PC-3 (cell line): ENCODE results near the gene NSUN4. TPM values are rescaled to one million over a fixed set of nuclear protein-coding genes. Genes with fewer than 3 reads are reported as not detected.
"Not testable (repeated sequence)": the region's sequence is repeated elsewhere in the genome, so short reads cannot be mapped to it uniquely, and the experiment has no call there.

Experiments
- ATAC-seq: fragments of 200-7000 bp; cut with Tn5 transposase; 2 replicates; pipeline ENCODE4 v1.9.1; 2020; ENCODE audit warnings: mild to moderate bottlenecking, moderate library complexity
- BruUV-seq: library from RNA; stranded (reverse); fragments of 400-500 nt; replicated peaks from 2 replicates; lab custom pipeline; 2021; lab: Mats Ljungman, UMichigan
- CTCF ChIA-PET: fragments of 300-600 bp; sonication (Branson Sonifier 250); formaldehyde crosslinking; loops from one replicate; lab custom pipeline; 2022; ENCODE audit warnings: antibody characterized with exemption; lab: Charles Lee
- POLR2A ChIA-PET: fragments of 300-600 bp; sonication (Branson Sonifier 250); formaldehyde crosslinking; loops from one replicate; lab custom pipeline; 2022; ENCODE audit warnings: antibody characterized with exemption; ENCODE audit not compliant: unreplicated experiment; lab: Charles Lee
- DNase-seq: peaks from one replicate; pipeline ENCODE4 v3.0.0-alpha.2; 2015
- H2AFZ ChIP-seq: fragments of 300-600 bp; sonication (generic); 2 replicates; pipeline ENCODE4 v1.6.0; 2016; ENCODE audit warnings: antibody characterized with exemption, low read length
- H3F3A ChIP-seq: fragments of 300-600 bp; sonication (generic); one replicate; pipeline ENCODE4 v1.6.0; 2017; ENCODE audit warnings: antibody characterized with exemption, low read length, control low read depth, mild to moderate bottlenecking; ENCODE audit not compliant: unreplicated experiment
- H3K27ac ChIP-seq: fragments of 300-600 bp; sonication (generic); 2 replicates; pipeline ENCODE4 v1.5.1; 2016; ENCODE audit warnings: mild to moderate bottlenecking, low read length
- H3K27me3 ChIP-seq: fragments of 300-600 bp; sonication (generic); 2 replicates; pipeline ENCODE4 v1.6.1; 2016; ENCODE audit warnings: low read length, mixed read lengths
- H3K36me3 ChIP-seq: fragments of 300-600 bp; sonication (generic); 2 replicates; pipeline ENCODE4 v1.6.1; 2016; ENCODE audit warnings: low read depth, mixed run types, low read length, mixed read lengths
- H3K4me1 ChIP-seq: fragments of 300-600 bp; sonication (generic); 2 replicates; pipeline ENCODE4 v1.5.1; 2016; ENCODE audit warnings: low read length; ENCODE audit not compliant: insufficient read depth
- H3K4me2 ChIP-seq: fragments of 300-600 bp; sonication (generic); 2 replicates; pipeline ENCODE4 v1.6.0; 2016; ENCODE audit warnings: low read length
- H3K4me3 ChIP-seq: fragments of 300-600 bp; sonication (generic); 2 replicates; pipeline ENCODE4 v1.5.1; 2016; ENCODE audit warnings: mild to moderate bottlenecking, low read length, mixed read lengths
- H3K79me2 ChIP-seq: fragments of 300-600 bp; sonication (generic); 2 replicates; pipeline ENCODE4 v1.6.1; 2017; ENCODE audit warnings: low read length, mixed read lengths
- H3K9ac ChIP-seq: fragments of 300-600 bp; sonication (generic); 2 replicates; pipeline ENCODE4 v1.6.0; 2016; ENCODE audit warnings: mild to moderate bottlenecking, low read length
- H3K9me2 ChIP-seq: fragments of 300-600 bp; sonication (generic); replicated peaks from 2 replicates; pipeline ENCODE4 v1.6.1; 2016; ENCODE audit warnings: mixed run types, low read length, mixed read lengths
- H3K9me3 ChIP-seq: fragments of 300-600 bp; sonication (generic); 2 replicates; pipeline ENCODE4 v1.6.1; 2016; ENCODE audit warnings: low read length, mixed read lengths
- H4K20me1 ChIP-seq: fragments of 300-600 bp; sonication (generic); 2 replicates; pipeline ENCODE4 v1.6.1; 2016; ENCODE audit warnings: low read length, mixed read lengths
- intact Hi-C: fragments of 100-400 bp; cut with micrococcal nuclease; formaldehyde crosslinking; loops from 2 replicates; pipeline ENCODE4 v1.9.0; 2023
- total RNA-seq: library from RNA; depleted of rRNA; stranded (reverse); fragments of >200 nt; gene quantifications from 2 replicates; pipeline ENCODE4 v1.2.3, GENCODE V29; 2014

The NSUN4 gene
- total RNA-seq, 1 experiment from 2014 or later = 16.8 TPM

GRCh38 chr1:46322191-46322590, 18.4 kb upstream of the NSUN4 start:
- H3K9me3 ChIP-seq, H4K20me1 ChIP-seq, H3F3A ChIP-seq, H3K4me1 ChIP-seq, H3K4me2 ChIP-seq, H3K4me3 ChIP-seq, POLR2A ChIA-PET, H3K36me3 ChIP-seq, intact Hi-C loops, H3K27ac ChIP-seq, H2AFZ ChIP-seq, H3K9ac ChIP-seq, H3K79me2 ChIP-seq, CTCF ChIA-PET, DNase-seq, ATAC-seq, H3K9me2 ChIP-seq, BruUV-seq, H3K27me3 ChIP-seq: not testable (repeated sequence)

DNA sequence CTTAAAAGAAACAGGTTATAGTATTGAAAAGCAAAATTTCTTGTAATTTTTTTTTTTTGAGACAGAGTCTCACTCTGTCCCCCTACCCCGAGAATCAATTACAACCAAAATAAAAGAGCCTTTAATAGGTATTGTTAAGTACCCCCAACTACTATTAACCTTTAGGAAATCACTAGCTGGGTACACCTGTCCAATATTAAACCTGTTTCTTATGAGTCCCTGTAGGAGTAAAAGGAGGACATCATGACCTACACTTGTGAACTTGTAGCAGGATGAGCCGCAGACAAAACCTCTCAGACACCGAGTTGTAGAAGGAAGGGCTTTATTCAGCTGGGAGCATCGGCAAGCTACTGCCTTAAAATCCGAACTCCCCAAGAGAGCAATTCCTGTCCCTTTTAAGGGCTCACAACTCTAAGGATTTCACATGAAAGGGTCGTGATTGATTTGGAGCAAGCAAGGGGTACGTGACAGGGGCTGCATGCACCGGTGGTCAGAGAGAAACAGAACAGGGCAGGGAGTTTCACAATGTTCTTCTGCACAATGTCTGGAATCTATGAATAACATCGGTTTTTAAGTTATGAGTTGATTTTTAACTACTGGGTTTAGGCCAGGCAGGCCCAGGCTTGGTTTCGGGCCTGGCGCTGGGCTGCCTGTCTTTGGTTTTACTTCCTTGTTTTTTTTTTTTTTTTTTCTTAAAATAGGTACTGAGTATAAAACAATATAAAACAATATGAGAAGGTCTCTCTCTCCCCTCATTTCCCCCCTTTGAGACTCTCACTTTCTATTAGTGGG, 15.1 kb upstream of the NSUN4 start:
- H3K9me3 ChIP-seq, H3K27me3 ChIP-seq, H3K9ac ChIP-seq, H4K20me1 ChIP-seq, DNase-seq, H3K79me2 ChIP-seq, CTCF ChIA-PET, H3F3A ChIP-seq, POLR2A ChIA-PET, intact Hi-C loops, H3K9me2 ChIP-seq, H3K4me2 ChIP-seq, H3K4me3 ChIP-seq, H3K4me1 ChIP-seq, BruUV-seq, H3K27ac ChIP-seq, ATAC-seq, H2AFZ ChIP-seq, H3K36me3 ChIP-seq: not testable (repeated sequence)

- CTCF ChIA-PET, H3F3A ChIP-seq, H3K27me3 ChIP-seq, DNase-seq, H3K4me1 ChIP-seq, H3K27ac ChIP-seq, H3K4me2 ChIP-seq, H3K9me3 ChIP-seq, H3K9ac ChIP-seq, H3K4me3 ChIP-seq, H3K9me2 ChIP-seq, H4K20me1 ChIP-seq, H3K79me2 ChIP-seq, BruUV-seq, POLR2A ChIA-PET, H3K36me3 ChIP-seq, H2AFZ ChIP-seq, intact Hi-C loops, ATAC-seq: not testable (repeated sequence)
Measured at GRCh38 chr1:46328182-46328581, 12.4 kb upstream of the NSUN4 start.

DNA sequence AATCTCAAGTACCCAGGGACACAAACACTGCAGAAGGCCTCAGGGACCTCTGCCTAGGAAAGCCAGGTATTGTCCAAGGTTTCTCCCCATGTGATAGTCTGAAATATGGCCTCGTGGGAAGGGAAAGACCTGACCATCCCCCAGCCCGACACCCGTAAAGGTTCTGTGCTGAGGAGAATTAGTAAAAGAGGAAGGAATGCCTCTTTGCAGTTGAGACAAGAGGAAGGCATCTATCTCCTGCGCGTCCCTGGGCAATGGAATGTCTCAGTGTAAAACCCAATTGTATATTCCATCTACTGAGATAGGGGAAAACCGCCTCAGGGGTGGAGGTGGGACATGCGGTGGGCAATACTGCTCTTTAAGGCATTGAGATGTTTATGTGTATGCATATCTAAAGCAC, 10.8 kb upstream of the NSUN4 start:
- H3K4me1 ChIP-seq, H3K36me3 ChIP-seq, H3K4me2 ChIP-seq, CTCF ChIA-PET, H3F3A ChIP-seq, H4K20me1 ChIP-seq, BruUV-seq, H3K79me2 ChIP-seq, H3K27me3 ChIP-seq, POLR2A ChIA-PET, H2AFZ ChIP-seq, H3K9me2 ChIP-seq, DNase-seq, H3K9ac ChIP-seq, ATAC-seq, H3K4me3 ChIP-seq, H3K9me3 ChIP-seq, intact Hi-C loops, H3K27ac ChIP-seq: not testable (repeated sequence)

- H3K27ac ChIP-seq, H3K4me1 ChIP-seq, H3K9me2 ChIP-seq, H2AFZ ChIP-seq, H3F3A ChIP-seq, BruUV-seq, CTCF ChIA-PET, DNase-seq, H3K36me3 ChIP-seq, ATAC-seq, H3K9me3 ChIP-seq, H3K79me2 ChIP-seq, H3K4me3 ChIP-seq, H3K4me2 ChIP-seq, intact Hi-C loops, H3K9ac ChIP-seq, POLR2A ChIA-PET, H4K20me1 ChIP-seq, H3K27me3 ChIP-seq: not testable (repeated sequence)
Measured at GRCh38 chr1:46330381-46330780, 10.2 kb upstream of the NSUN4 start.

GRCh38 chr1:46331786-46332540, 8.6 kb upstream of the NSUN4 start:
- CTCF ChIA-PET, H3K27ac ChIP-seq, DNase-seq, H3K36me3 ChIP-seq, intact Hi-C loops, H3K9me3 ChIP-seq, H3K27me3 ChIP-seq, H3K4me2 ChIP-seq, H3K9me2 ChIP-seq, H3K79me2 ChIP-seq, H3F3A ChIP-seq, H3K4me1 ChIP-seq, H4K20me1 ChIP-seq, H2AFZ ChIP-seq, H3K9ac ChIP-seq, POLR2A ChIA-PET, ATAC-seq, BruUV-seq, H3K4me3 ChIP-seq: not testable (repeated sequence)
